ES-I3 (cell line): ENCODE results near the gene EEF1AKMT3.
"Not testable (repeated sequence)": the region's sequence is repeated elsewhere in the genome, so short reads cannot be mapped to it uniquely, and the experiment has no call there.

Experiments used
- H3K36me3 ChIP-seq: 2 replicates; pipeline ENCODE4 v1.6.1; 2013; ENCODE audit warnings: mild to moderate bottlenecking, low read length, control low read depth, moderate library complexity; ENCODE audit not compliant: insufficient read depth
- H3K4me1 ChIP-seq: 2 replicates; pipeline ENCODE4 v1.6.1; 2013; ENCODE audit warnings: mild to moderate bottlenecking, control low read depth, low read length; ENCODE audit not compliant: insufficient read depth
- H3K9ac ChIP-seq: 2 replicates; pipeline ENCODE4 v1.6.1; 2013; ENCODE audit warnings: low read depth, mild to moderate bottlenecking, low read length, moderate library complexity
- H3K9me3 ChIP-seq: 2 replicates; pipeline ENCODE4 v1.6.1; 2013; ENCODE audit warnings: mild to moderate bottlenecking, low read length, moderate library complexity; ENCODE audit not compliant: control insufficient read depth, insufficient read depth

Gene EEF1AKMT3

DNA sequence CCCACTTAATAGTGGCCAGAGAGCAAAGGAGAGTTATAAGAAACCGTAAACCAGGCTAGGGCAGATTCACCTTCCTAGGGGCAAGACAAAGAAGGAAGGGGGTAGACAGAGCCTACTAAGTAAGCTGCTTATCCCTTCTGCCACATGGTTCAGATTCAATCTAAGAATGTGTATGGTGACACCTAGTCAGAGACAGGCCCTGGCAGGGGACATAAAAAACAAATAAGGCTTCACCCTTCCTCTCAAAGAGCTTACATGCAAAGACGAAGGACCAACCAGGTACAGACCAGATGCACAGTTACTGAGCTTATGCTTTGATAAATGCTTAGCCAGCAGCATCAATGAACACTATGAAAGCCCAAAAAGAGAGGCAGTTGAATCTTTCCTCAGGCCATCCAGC is 10.0 kb upstream of the EEF1AKMT3 start:
- H3K9ac ChIP-seq, result no peak overlapping the region
- H3K36me3 ChIP-seq, result no peaks in the 10 kb centered on the region
- H3K9me3 ChIP-seq, result no peaks in the 10 kb centered on the region
- H3K4me1 ChIP-seq, result no peaks in the 10 kb centered on the region

DNA sequence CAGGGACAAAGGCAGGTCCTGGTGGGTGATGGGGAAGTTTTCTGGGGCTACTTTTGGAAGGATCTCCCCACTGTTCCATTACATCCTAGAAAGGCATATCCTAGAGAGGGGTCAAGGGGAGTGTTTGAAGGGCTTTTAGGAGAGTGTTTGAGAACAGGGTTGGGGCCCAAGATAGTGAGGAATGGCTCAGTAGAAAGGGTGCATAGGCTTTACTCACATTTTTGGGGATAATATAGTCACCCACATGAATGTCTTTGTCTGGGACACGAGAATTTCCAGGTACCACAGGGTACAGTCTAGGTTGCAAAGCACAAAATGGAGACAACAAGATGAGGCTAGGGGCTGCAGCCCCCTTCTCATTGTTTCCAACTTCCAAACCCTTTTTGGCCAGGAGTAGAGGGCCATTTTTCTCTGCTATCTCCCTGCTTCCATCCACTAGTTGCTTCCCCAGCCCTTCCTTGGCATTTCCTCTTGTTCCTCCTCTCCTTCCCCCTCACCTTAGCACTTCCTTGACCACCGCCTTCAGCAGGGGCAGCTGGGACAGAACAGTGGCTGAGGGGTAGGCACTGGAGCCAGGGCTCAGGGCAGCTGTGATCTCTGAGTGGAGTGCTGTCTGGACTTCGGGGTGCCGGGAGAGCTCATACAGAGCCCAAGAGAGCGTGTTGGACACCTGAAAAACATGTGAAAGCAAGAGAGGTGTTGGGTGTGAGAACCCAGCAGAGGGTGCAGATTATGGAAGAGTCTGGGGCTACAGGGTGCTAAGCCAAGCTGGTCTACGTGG is 8.3 kb upstream of the EEF1AKMT3 start:
- Histone ChIP-seq H3K4me1 (no peaks in the 10 kb centered on the region), H3K9ac (peak overlapping the region; percentile 50; the same call in 1 of the 2 replicates), H3K9me3 (no peaks in the 10 kb centered on the region), H3K36me3 (no peaks in the 10 kb centered on the region)

DNA sequence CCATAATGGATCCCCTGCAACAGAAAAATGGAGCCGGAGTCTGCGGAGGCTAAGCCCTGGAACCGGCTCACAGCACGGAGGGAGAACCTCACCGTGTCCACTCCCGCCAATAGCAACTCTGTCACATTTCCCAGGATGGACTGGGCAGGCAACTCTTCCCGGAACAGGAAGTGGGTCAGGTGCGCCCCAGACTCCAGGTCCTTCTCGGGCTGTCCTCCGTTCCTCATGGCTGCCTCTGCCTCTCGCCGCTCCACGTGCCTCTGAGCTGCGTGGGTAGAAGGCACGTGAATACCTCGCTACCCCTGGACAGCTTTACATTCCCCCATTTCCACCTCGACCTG is 7.8 kb upstream of the EEF1AKMT3 start:
- Histone ChIP-seq H3K9ac (peak overlapping the region; percentile 50; the same call in 1 of the 2 replicates), H3K4me1 (no peaks in the 10 kb centered on the region), H3K9me3 (no peaks in the 10 kb centered on the region), H3K36me3 (no peaks in the 10 kb centered on the region)

DNA sequence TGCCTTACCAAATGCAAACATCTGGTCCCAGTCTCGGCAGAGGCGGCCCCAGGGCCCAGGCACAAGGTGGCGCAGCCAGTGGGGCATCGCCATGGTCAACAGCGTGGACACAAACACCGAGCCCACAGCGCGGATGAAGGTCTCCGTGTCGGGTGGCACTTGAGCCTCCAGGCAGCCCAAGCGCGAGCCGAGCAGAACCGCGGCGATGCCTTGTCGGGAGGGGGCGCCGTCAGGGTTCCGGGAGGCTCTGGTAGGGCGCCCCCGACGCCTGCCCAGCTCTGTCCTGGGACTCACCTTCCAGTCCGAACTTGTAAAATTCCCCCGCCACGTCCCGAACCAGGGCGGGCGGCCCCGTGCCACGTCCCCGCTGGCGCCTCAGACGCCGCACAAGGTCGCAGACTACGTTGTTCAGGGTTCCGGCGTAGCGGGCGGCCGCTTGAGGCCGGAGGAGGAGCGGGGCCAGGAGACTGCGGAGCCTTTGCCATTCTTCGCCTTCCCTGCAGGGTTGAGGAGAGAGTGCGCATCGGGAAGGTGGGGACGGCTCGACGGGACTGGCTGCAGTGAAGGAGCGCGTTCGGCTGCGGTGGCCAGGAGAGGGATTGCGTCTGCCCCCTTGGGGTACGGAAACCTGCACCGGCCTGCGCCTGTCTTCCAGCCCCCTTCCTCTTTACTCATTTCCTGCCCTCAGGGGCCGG is 7.3 kb upstream of the EEF1AKMT3 start:
- no peaks in the 10 kb centered on the region for H3K9me3 ChIP-seq
- H3K9ac ChIP-seq, result peak overlapping the region; percentile 50
- H3K4me1 ChIP-seq, result no peaks in the 10 kb centered on the region
- no peaks in the 10 kb centered on the region for H3K36me3 ChIP-seq

DNA sequence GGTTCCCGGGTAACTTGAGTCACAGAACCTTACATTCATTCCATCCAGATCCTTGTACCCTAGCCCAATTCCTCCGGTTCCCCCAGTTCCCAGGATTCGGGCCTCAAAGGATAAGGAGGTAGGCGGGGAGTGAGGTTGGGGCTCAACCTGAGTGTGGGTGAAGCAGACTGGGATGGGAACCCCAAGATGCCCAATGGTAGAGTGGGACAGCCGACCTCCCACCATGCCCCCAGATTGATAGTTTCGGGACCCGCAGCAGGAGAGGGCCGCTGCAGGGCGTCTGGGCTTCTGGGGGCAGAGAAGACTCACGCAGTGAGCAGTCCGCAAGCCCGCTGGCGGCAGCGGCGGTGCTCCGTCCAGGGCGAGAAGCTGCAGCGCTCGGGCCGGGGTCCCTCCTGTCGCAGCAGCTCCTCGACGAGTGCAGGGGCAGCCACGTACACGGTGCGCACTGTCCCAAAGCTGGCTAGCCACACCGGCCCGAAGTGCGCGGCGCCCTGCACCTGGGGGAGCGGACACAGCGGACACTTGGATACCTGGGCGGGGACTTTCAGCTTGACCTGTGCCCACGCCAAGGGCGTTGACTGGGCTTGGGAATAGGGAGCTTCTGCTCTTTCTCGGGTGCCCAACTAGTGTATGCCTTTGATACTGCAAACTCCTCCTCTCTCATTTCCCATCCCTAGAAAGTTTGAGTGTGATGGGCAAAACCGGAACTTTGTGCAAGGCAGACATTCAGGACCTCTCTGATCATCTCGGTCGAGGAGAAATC is 6.5 kb upstream of the EEF1AKMT3 start:
- peak overlapping the region; percentile 50; the same call in 1 of the 2 replicates for H3K9ac ChIP-seq
- no peaks in the 10 kb centered on the region for H3K4me1 ChIP-seq
- H3K9me3 ChIP-seq, result no peaks in the 10 kb centered on the region
- no peaks in the 10 kb centered on the region for H3K36me3 ChIP-seq

DNA sequence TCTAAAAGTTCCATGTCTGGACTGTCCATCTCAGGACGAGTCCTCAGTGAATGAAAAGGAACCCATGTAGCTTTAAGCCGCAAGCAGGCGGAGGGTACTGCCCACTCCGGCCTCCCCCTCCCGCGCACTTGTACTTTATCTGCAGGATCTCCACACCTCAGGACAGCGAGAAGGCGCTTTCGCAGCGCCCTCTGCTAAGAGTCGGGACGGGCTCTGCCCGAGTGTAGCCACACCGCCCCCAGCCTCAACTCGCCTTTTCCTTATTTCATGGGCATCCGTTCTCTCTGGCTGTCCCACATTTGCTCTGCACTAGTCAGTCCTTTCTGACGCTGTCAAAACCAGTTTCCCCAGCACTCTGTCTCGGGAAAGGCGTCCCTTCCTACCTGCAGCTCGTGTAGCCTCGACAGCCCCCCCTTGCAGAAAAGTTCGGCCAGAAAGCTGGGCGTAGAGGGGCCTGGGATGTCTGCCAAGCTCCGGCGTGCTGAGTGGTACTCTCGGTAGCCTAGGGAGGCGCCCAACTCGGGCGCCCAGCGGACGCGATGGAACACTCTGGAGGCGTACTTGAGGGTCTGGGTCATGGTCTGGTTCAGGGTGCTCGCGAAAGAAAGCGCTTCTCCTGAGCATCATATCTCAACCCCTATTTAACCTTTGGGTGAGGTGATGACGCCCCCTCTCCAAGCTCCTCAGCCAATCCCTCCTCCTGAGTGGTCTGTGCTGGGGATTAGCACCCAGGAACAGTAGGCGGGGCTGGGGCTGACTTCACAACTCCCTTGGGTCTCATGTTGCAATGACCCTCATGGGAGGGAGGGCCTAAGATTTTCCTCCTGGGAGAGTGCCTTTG is 5.7 kb upstream of the EEF1AKMT3 start, which contains the start of gene CYP27B1:
Gene CYP27B1, minus strand, starts transcription at position 615 of the 841 bp plus-strand sequence. Its CDS starts 37 bp downstream, at position 578.
- no peaks in the 10 kb centered on the region for H3K9me3 ChIP-seq
- peak within 1 kb of the TSS; percentile 50; the same call in 1 of the 2 replicates for H3K9ac ChIP-seq
- H3K4me1 ChIP-seq, result no peaks in the 10 kb centered on the region; the same call in 1 of the 2 replicates
- H3K36me3 ChIP-seq, result no peaks in the 10 kb centered on the region

DNA sequence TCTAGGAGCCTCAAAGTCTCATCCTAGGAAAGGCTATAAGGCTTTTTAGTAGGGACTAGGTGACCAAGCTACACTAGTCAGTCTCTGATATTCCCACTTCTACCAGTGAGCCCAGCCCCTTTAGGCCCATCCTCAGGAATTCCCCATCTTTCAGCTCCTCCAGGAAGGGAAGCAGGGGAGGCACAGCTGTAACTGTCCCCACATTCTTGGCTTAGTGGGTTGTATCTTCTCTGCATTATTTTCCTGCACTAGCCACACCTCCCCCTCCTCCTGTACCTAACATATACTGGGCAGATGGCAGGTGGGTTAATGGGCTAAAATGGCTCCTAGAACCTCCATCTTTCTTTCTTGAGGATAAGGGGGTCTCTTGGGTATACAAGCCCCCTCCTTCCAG is 5.1 kb upstream of the EEF1AKMT3 start:
- Histone ChIP-seq H3K9me3 (no peaks in the 10 kb centered on the region), H3K36me3 (no peaks in the 10 kb centered on the region), H3K4me1 (no peaks in the 10 kb centered on the region; the same call in 1 of the 2 replicates), H3K9ac (no peak overlapping the region; the same call in 1 of the 2 replicates)

DNA sequence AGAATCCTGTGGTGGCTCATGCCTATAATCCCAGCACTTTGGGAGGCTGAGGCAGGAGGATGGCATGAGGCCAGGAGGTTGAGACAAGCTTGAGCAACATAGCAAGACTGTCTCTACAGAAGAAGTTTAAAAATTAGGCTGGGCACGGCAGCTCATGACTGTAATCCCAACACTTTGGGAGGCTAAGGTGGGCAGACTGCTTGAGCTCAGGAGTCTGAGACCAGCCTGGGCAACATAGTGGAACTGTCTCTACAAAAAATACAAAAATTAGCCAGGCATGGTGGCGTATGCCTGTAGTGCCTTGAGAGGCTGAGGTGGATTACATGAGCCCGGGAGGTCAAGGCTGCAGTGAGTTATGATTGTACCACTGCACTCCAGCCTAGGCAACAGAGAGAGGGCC is 4.5 kb upstream of the EEF1AKMT3 start:
- no peaks in the 10 kb centered on the region; the same call in 1 of the 2 replicates for H3K4me1 ChIP-seq
- no peaks in the 10 kb centered on the region for H3K36me3 ChIP-seq
- no peaks in the 10 kb centered on the region for H3K9me3 ChIP-seq
- H3K9ac ChIP-seq, result no peak overlapping the region

DNA sequence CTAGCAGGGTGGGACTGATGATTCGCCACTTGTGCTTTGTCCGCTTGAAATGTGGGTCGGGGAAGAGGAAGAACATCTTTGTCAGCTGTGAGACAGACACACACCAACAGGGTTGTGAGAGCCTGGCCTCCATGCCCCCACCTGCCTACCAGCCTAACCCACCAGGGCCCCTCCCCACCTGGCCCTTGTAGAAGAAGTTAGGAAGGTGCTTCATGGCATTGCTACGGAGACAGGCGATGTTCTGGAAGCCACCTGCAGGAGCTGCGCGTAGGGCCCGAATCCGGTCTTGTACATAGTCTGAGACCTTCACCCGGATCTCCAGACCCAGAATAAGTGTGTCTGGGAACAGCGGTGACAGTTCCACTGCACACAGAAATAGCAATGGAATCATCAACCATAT is 2.8 kb upstream of the EEF1AKMT3 start:
- H3K4me1 ChIP-seq, result no peaks in the 10 kb centered on the region; the same call in 1 of the 2 replicates
- H3K9me3 ChIP-seq, result no peaks in the 10 kb centered on the region
- no peak overlapping the region for H3K9ac ChIP-seq
- H3K36me3 ChIP-seq, result no peaks in the 10 kb centered on the region

DNA sequence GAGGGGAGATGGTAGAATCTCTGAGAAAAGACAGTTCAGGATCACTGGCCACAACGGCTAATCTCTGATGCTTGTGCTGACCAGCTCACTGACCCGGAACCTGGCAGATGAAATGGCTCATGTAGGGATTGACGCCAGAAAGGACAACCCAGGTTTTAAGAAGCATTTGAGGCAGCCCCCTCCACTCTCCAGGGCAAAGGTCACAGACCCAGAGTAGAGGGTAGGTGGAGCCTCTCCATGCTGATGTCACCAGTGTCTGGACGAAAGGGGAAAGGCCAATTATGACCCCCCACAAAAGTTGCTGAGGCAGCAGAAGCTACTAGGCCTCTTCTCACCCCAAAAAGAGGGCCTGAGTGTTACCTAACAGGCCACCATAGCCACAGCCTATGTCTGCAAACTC is 1.7 kb upstream of the EEF1AKMT3 start:
- no peaks in the 10 kb centered on the region for H3K36me3 ChIP-seq
- H3K9ac ChIP-seq, result no peak overlapping the region; the same call in 1 of the 2 replicates
- H3K4me1 ChIP-seq, result no peaks in the 10 kb centered on the region; the same call in 1 of the 2 replicates

DNA sequence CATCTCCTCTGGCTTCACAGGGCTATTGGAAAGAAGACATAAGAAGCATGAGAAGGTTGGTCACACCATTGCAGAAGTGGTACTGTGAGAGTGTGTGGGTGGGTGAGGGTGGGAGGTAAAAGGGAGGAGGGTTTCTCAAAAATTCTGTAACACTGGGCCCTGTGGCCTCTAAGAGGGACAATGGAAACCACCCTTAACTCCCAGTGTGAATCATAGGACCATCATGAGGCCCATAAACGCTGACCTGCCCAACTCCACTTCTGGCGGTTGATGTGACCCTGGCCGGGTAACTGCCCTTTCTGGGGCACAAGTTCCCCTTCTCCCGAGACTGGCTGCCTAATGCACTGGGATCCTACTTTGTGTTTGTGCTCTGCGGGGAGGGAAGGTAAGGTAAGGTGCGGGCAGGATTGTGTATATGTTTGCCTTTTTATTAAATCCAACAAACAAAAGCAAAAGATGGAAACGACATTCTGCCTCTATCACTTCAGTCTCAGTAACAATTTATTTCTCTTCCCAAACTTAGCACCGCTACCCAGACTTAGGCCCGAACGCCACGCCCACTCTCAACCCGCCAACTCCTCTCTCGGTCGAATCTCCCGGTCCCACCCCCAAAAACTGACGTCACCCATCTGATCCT is 1.1 kb upstream of the EEF1AKMT3 start:
- Histone ChIP-seq H3K9ac (peak overlapping the region; percentile 96), H3K9me3 (no peaks in the 10 kb centered on the region), H3K4me1 (no peaks in the 10 kb centered on the region; the same call in 1 of the 2 replicates), H3K36me3 (no peaks in the 10 kb centered on the region)

More for the DNA sequence above, 1.7 kb upstream of the EEF1AKMT3 start:
- no peaks in the 10 kb centered on the region for H3K9me3 ChIP-seq

DNA sequence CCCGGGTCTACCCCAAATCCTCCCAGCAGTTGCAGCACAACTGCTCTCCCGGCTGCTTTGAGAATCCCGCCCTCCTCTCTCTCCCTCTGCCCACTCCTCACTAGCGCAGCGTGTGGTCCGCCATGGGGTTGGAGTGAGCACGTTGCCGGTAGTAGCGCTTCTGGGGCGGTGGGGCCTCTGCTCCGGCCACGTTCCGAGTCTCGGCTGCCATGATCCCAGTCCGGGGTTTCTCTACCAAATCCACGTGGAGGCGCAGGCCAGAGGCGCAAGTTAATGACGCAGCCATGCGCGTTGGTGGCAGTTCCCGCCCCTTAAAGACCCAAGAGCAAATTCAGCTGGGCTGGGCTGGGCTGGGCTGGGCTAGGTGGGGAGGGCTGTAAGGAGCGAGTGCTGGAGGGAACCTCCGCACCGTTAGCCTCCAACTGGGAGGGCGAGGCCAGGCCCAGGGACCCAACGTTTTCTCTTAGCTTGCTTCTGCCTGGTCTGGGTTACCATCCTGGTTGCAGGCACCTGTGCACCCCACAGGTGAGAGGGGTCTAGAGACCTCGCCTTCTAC is 463 bp upstream of the EEF1AKMT3 start, which contains the start of gene METTL1:
Gene METTL1, minus strand, starts transcription at position 233 of the 556 bp plus-strand sequence. Its CDS starts 22 bp downstream, at position 211.
- H3K4me1 ChIP-seq, result no peaks in the 10 kb centered on the region; the same call in 1 of the 2 replicates

DNA sequence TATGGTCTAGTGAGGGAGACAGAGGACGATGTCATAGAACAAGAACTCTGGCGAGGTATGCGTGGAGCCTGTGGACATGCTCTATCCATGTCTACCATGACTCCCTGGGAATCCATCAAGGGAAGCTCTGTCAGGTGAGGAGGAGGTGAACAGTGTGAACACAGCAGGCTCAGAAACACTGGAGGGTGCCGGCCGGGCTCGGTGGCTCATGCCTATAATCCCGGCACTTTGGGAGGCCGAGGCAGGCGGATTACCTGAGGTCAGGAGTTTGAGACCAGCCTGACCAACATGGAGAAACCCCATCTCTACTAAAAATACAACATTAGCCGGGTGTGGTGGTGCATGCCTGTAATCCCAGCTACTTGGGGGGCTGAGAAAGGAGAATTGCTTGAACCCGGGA is 2.2 kb downstream of the EEF1AKMT3 start:
- H3K9me3 ChIP-seq, H3K4me1 ChIP-seq, H3K9ac ChIP-seq, H3K36me3 ChIP-seq: not testable (repeated sequence)

More for the DNA sequence above, 463 bp upstream of the EEF1AKMT3 start, which contains the start of gene METTL1:
- Histone ChIP-seq H3K36me3 (no peaks in the 10 kb centered on the region), H3K9me3 (no peaks in the 10 kb centered on the region), H3K9ac (peak within 1 kb of the TSS; percentile 96)
